NCI-H82 treated with DMSO at 0.1 percent for 48 hours (cell line): ENCODE results near the gene RPL6.
"Not testable (repeated sequence)": the region's sequence is repeated elsewhere in the genome, so short reads cannot be mapped to it uniquely, and the experiment has no call there.

Source experiments
- DNase-seq: peaks from one replicate; lab custom pipeline; 2025; ENCODE audit not compliant: unreplicated experiment; lab: John Stamatoyannopoulos, UW

RPL6 gene

GRCh38 chr12:112409064-112409905 is at the start of gene RPL6:
RPL6 (minus strand) TSS chr12:112409605; CDS start chr12:112408656, 949 bp downstream.
- DNase-seq, result peak; percentile 91

- no peak for DNase-seq
Measured at GRCh38 chr12:112458751-112459150, 49.3 kb upstream of the RPL6 start.

DNA sequence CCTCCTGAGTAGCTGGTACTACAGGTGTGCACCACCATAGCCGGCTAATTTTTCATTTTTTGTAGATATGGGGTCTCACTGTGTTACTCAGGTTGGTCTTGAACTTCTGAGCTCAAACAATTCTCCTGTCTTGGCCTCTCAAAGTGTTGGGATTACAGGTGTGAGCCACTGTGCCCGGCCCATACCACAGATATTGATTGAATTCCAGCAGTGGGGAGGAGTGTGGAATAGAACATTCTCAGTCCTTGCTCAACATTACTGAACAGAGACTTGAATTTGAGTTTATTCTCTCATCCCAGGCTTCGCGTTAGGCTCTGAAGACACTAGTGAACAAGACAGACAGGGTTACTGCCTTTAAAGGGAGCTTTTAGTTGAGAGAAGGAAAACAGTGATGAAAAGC is 48.9 kb upstream of the RPL6 start:
- DNase-seq, result no peak

- not testable (repeated sequence) for DNase-seq
Measured at GRCh38 chr12:112457142-112457541, 47.7 kb upstream of the RPL6 start.

GRCh38 chr12:112456029-112456428 is 46.6 kb upstream of the RPL6 start:
- DNase-seq, result no peak

DNA sequence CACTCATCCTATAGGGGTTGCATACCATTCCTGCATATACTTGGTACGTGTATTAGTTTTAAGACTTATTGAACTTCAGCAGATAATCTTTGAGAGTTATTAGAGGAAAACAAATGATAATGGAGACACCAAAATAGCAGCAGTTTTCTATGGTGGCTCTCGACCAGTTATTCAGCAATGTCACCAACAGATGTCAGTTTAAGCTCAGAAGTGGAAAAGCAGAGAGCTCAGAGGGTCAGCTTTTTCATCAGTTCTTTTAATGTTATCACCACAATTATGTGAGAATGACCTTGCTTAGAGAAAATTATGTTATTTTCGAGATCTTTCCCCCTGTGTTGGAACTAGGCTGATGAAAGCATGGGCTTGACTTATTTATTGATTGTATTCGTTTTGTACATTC is 41.3 kb upstream of the RPL6 start:
- DNase-seq, result no peak

- not testable (repeated sequence) for DNase-seq
Measured at GRCh38 chr12:112448165-112448564, 38.8 kb upstream of the RPL6 start.

DNA sequence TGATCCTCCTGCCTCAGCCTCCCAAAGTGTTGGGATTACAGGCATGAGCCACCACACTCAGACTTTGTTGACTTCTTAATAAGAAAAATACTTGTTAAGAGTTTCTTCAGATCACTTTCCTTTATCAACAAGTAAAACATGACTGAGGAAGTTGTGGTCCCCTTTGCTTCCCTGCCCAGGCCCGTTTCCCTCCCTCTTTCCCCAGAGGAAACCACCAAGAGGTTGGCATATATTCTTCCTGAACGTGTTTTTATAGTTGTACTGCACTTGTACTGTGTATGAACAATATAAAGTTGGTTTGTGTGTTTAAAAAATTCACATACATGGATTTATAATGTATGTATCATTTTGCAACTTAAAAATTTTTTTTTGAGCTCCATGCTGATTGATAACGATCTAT is 37.7 kb upstream of the RPL6 start:
- no peak for DNase-seq

DNA sequence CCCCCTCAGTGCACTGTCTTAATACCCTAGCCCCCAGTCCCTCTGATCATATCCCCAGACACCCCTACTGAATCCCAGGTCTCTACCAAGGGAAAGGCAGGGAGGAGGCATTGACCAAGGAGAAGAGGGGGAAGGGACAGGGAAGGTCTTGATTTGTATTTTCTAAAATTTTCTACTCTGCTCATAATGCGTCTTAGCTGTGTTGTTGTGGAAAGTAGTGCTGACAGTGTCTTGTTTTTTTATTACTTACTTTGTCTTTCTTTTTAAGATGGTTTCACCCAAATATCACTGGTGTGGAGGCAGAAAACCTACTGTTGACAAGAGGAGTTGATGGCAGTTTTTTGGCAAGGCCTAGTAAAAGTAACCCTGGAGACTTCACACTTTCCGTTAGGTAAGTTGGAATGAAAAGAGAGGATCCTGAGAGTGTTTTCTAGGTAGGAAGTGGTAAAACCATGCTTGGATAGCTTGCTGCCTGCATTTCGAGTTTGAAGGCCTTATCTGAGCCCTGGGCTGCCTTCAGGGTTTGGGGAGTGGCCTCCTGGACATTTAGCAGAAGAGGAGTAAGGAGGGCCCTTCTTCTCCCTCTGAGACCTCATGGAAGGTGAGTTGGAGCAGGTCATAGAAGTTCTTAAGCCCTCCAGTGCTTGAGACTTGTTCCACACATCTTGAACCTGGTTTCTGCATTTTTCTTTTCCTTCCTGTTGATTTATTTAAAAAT is 36.8 kb upstream of the RPL6 start:
- no peak for DNase-seq

- DNase-seq, result no peak
Measured at GRCh38 chr12:112443916-112444315, 34.5 kb upstream of the RPL6 start.

- DNase-seq, result not testable (repeated sequence)
Measured at GRCh38 chr12:112440653-112441052, 31.2 kb upstream of the RPL6 start.

GRCh38 chr12:112439769-112440168 is 30.4 kb upstream of the RPL6 start:
- DNase-seq, result no peak

- DNase-seq, result not testable (repeated sequence)
Measured at GRCh38 chr12:112438645-112439044, 29.2 kb upstream of the RPL6 start.

GRCh38 chr12:112433551-112433950 is 24.1 kb upstream of the RPL6 start:
- no peak for DNase-seq

GRCh38 chr12:112431965-112432364 is 22.6 kb upstream of the RPL6 start:
- DNase-seq, result no peak

GRCh38 chr12:112430929-112431328 is 21.5 kb upstream of the RPL6 start:
- DNase-seq, result no peak

GRCh38 chr12:112427760-112428159 is 18.4 kb upstream of the RPL6 start:
- no peak for DNase-seq

GRCh38 chr12:112425582-112426382 is 16.4 kb upstream of the RPL6 start:
- no peak for DNase-seq

DNA sequence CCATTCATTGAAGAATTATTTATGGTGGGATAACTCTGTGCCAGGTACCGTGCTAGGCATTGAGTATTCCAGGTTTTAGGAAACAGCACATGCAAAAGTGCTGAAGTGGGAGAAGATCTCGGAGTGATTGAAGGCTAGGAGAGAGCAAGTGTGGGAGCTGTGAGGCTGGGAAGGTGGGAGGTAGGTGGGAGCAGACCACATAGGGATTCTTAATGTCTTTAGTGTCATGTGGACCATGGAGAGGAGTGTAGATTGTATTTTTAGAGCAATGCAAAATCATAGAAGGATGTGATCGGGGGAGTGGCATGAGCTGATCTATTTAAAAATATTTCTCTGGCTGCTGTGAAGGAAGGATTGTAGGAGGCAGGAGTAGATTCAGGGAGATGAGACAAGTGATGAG is 14.7 kb upstream of the RPL6 start:
- DNase-seq, result no peak

- DNase-seq, result no peak
Measured at GRCh38 chr12:112422531-112422930, 13.1 kb upstream of the RPL6 start.

DNA sequence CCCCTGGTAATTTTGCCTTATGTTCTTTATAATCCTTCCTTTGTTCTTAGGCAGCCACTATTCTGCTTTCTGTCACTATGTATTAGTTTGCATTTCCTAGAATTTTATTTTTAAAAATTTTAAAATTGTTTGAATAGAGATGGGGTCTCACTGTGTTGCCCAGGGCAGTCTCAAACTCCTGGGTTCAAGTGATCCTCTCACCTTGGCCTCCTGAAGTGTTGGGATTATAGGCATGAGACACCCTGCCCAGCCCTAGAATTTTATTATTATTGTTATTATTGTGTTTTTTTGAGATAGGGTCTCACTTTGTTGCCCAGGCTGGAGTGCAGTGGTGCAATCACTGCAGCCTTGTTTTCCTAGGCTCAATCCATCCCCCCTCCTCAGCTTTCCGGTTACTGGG is 12.0 kb upstream of the RPL6 start:
- no peak for DNase-seq
